GM19372 (cell line): ENCODE data around the gene LRRC43.

Experiments
- ATAC-seq: cut with Tn5 transposase; IDR thresholded peaks from one replicate; pipeline ENCODE4 v1.9.1; 2021; ENCODE audit warnings: mild to moderate bottlenecking, low read depth, moderate library complexity; ENCODE audit not compliant: unreplicated experiment

The LRRC43 gene

DNA sequence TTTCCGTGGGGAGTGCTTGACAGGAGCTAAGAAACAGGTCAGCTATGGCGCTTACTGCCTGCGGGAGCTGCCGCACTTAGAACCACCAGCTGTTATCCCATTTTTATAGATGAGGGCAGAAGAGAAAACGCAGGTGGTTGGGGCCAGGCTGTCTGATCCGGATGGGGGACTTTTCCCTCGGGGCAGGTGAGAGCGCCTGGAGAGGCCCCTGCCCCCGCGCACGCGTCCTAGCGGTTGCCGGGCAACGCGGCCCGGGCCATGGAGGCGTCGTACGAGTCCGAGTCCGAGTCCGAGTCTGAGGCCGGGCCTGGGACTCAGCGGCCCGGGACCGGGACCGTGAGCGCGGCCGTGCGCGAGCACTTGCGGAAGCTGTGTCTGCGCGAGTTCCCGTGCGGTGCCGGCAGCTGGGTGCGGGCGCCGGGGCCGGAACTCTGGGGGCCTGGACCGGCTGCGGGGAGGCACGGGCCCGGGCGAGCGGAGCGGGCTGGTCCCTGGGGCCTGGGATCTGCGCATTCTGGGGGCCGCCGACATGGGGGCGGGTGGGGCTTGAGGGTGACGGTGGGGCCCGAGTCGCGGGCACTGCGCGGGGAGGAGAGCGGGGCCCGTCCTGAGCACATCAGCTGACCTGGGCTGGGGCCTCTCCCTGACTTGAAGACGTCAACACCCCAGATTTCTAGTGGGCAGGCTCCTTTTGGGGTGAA, at the start of gene LRRC43:
LRRC43 (plus strand) TSS at position 237 of the 701 bp plus-strand sequence; CDS start at position 259, 22 bp downstream.
- no peak for ATAC-seq

DNA sequence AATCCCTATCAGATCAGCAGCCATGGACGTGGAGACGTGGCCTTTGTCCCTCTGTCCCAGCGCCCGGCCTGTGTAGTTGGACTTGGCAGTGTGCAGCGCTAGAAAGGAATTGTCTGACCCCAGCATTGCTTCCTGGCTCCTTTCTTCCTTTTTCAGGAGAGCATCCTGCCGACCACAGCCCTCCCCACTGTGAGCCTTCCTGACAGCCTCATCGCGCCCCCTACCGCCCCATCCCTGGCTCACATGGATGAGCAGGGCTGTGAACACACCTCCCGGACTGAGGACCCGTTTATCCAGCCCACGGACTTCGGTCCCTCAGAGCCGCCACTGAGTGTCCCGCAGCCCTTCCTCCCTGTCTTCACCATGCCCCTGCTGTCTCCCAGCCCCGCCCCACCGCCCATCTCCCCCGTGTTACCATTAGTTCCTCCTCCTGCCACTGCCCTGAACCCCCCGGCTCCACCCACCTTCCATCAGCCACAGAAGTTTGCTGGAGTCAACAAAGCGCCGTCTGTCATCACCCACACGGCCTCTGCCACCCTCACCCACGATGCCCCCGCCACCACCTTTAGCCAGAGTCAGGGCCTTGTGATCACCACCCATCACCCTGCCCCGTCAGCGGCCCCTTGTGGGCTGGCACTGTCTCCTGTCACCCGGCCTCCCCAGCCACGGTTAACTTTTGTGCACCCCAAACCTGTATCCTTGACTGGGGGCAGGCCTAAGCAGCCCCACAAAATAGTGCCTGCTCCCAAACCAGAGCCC, 49.6 kb upstream of the LRRC43 start:
- ATAC-seq = no peak

GRCh38 chr12:122135437-122136031, 47.4 kb upstream of the LRRC43 start:
- ATAC-seq = no peak

GRCh38 chr12:122137229-122137628, 45.7 kb upstream of the LRRC43 start:
- ATAC-seq = no peak

- ATAC-seq = no peak
Observed at GRCh38 chr12:122137681-122138080, 45.2 kb upstream of the LRRC43 start.

GRCh38 chr12:122138181-122138580, 44.7 kb upstream of the LRRC43 start:
- ATAC-seq = no peak

DNA sequence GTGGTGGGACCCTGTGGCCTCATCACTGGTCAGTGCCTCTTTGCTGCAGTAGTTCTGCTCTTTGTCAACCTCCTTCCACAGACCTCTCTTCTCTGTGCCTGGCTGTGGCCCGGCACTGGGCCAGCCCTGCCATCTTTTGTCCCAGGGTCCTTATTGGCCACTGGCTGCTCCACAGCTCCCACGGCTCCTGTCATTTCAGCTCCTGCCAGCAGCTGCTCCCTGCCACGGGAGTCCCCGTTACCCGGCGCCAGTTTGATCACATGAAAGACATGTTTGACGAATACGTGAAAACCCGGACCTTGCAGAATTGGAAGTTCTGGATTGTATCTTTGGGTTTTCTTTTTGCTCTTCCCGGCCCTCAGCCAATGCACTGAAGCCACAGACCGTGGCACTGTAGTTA, 44.3 kb upstream of the LRRC43 start:
- no peak for ATAC-seq

GRCh38 chr12:122139266-122139665, 43.7 kb upstream of the LRRC43 start:
- ATAC-seq = no peak

GRCh38 chr12:122139941-122140340, 43.0 kb upstream of the LRRC43 start:
- ATAC-seq = no peak

GRCh38 chr12:122140467-122141257, 42.3 kb upstream of the LRRC43 start:
- no peak for ATAC-seq

DNA sequence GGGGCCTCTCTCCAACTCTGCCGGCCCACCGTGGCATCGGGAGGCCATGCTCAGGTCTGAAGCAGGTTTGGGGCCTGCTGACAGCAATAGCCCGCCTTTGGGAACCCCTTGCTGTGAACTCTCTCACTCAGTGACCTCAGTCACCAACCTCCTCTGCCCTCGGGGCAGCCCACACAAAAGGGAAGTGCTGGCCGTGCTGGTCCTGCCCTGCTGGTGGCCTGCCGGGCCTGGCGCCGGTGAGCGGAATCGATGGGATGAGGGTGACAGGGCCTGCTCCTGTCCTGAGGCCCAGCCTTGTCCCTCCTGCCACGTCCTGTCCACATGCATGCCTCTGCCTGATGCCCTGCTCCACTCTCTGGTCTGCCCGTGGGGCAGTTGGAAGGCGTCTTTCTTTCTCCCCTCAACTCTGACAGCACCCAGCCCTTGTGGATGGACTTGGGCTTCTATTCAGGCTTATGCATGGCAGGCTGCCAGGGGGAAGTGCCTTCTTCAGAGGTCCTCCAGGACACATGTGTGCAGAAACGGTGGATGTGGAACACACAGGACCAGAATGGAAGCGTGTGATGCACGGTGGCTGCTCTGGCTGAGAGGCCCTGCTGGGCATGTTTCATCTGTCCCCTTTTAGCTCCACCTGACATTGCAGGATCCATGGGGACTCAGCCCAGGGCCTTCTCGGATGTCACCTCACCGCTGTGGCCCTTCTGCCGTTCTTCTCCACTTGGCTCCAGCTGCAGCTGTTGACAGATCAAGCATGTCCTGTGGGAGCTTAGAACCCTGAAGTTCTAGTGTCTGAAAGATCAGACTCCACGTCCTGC, 40.8 kb upstream of the LRRC43 start:
- ATAC-seq = no peak

- no peak for ATAC-seq
Observed at GRCh38 chr12:122142857-122143256, 40.1 kb upstream of the LRRC43 start.

- no peak for ATAC-seq
Observed at GRCh38 chr12:122144885-122145284, 38.0 kb upstream of the LRRC43 start.

GRCh38 chr12:122145505-122146330, 37.2 kb upstream of the LRRC43 start:
- ATAC-seq = no peak

- no peak for ATAC-seq
Observed at GRCh38 chr12:122147514-122148290, 35.2 kb upstream of the LRRC43 start.

DNA sequence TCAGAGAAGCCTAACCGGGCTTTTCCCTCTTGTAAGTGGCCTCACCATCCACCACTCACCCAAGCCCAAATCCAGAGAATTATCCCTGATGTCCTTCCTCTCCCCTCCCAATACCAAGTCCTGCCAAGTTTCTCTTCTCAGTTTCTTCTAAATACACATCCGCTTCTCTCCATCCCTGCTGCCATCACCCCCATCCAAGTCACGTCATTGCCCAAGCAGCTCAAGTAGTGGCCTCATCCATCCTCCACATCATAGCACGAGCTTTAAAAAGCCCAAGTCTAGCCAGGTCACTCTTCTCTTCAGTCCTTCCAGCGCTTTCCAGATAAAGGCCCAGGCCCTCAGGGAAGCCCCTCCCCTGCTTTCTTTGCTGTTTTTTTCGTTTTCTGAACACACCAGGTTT, 34.3 kb upstream of the LRRC43 start:
- no peak for ATAC-seq

DNA sequence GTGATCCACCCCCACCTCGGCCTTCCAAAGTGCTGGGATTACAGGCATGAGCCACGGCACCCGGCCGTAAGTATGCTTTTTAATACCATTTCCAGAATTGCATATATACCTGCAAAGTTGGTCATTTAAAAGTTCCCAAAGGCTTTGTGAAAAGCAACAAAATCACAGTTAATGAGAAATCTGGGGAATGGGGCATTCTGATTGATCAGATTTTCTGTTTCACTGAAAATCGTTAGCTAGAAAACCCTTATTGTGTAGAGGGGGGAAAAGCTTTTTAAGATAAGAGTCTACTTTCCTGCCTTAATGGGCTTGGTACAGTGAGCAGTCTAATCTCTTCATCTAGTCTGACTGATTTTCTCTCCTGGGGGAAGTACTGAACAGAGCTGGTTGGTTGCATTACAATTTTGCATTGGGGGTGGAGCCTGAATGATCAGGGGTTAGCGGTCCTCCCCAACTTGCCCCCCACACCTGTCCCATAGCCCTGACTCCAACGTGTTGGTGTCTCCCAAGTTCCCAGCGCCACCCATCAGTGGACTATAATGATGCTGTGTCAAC, 32.7 kb upstream of the LRRC43 start:
- no peak for ATAC-seq

DNA sequence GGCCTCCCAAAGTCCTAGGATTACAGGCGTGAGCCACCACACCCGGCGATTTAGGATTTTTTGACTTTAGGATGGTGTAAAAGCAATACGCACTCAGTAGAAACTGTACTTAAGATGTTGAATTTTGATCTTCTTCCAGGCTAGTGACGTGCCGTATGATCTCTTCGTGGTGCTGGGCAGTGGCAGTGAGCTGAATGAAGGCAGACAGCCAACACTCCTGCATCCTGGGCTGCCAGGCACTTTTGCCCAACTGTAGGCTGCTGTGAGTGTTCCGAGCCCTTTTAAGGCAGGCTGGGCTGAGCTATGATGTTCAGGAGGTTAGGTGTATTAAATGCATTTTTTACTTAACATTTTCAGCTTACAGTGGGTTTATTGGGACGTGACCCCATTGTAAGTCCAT, 30.2 kb upstream of the LRRC43 start:
- no peak for ATAC-seq
